ENCODE measurements around the gene CAMK1G.

GRCh38 chr1:209589440-209589839 is 5.9 kb downstream of the CAMK1G start:
- TF ChIP-seq CTCF (IDR thresholded peaks at IDR 0.05) (no peak), ZFX (IDR thresholded peaks at IDR 0.05; ENCODE audit: borderline replicate concordance) (no peak)
